Measurements from ENCODE around the gene DNAH1. TPM values are rescaled to one million over a fixed set of nuclear protein-coding genes. Genes with fewer than 3 reads are reported as not detected.

The DNAH1 gene
- total and polyA plus RNA-seq, 2 of the 13 experiments (the other 11 are each of a cell fraction or from before 2014, with no cell fraction given), result 0.64 to 3.5 TPM

GRCh38 chr3:52323526-52324295 lies 7.6 kb downstream of the DNAH1 start (continued):
- 0 out of 2 replicates have a peak, but pooled peaks have one; percentile 10 for TF ChIP-seq PAXIP1 (CRISPR knock-in tag; conservative IDR thresholded peaks at IDR 0.05)

DNA sequence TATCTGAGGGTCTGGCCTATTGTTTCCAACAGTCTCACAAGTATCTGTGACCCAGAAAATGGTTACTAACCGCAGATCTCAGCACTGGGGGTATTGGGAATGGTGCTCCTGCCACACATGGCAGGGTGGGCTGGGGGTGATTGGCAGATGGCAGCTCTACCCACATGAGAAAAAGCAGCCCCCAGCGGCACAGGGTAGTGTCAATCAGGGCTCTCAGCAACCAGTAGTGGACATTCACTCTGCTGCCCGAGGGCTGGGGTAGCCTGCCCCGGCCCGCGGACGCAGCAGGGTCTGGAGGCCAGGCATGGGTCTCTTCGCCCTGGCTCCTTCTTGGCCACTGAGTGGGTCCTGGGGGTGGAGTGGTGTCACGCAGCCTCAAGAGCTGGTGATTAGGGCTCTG lies 8.6 kb downstream of the DNAH1 start:
- DNase-seq (ENCODE audit: low spot score), result no peak
- Histone ChIP-seq H3K36me3 (replicated peaks in 1 of 2; ENCODE audit: control insufficient read depth in 1 of 2, insufficient read depth in 2 of 2, low read length in 2 of 2) (no peaks in the 10 kb centered on the region), H3K4me2 (ENCODE audit: low read depth, low read length) (no peak overlapping the region), H3K79me2 (ENCODE audit: insufficient read depth, low read length) (no peaks in the 10 kb centered on the region), H4K20me1 (ENCODE audit: insufficient read depth, low read length) (no peaks in the 10 kb centered on the region), H3K9me3 (ENCODE audit: low read length) (no peaks in the 10 kb centered on the region), H3K9ac (ENCODE audit: insufficient read depth, low read depth, low read length) (no peak overlapping the region), H3K4me3 (replicated peaks in 1 of 3; ENCODE audit: insufficient read depth in 1 of 3, low read depth in 2 of 3, low read length in 3 of 3) (no peak overlapping the region), H3K4me1 (ENCODE audit: insufficient read depth, low read length) (peaks cover 42% of the 10 kb centered on the region), H3K27ac (ENCODE audit: extremely low read length, insufficient read depth, low read length) (no peak overlapping the region), H2AFZ (ENCODE audit: low read length) (no peak overlapping the region), H3K27me3 (ENCODE audit: control insufficient read depth in 1 of 2, insufficient read depth in 2 of 2, low read length in 2 of 2) (no peaks in the 10 kb centered on the region)
- intact Hi-C loops (cut with micrococcal nuclease; ENCODE audit: unreplicated experiment) (no loop called here), in situ Hi-C loops (cut with HindIII; ENCODE audit: extremely low pct_ligation_motif_present, low pct_unique_long_range_greater_than_20kb) (no loop called here)
- no peak for ATAC-seq
- WGBS (ENCODE audit: low lambda C conversion rate), result 84% methylated on average over 3 of the region's 9 CpGs
- CTCF ChIA-PET (ENCODE audit: low intra/inter-chr PET ratio, low total read pairs), result no interaction called here
- no TSS peak for BruUV-seq (replicated peaks)
- POLR2A ChIA-PET, result interaction anchor here (2.3 kb wide), 1 partner anchor 24 kb away, joined by 7 read pairs; no protein-coding TSS in a partner anchor
- FAIRE-seq, result no peak
- TF ChIP-seq ZNF558 (CRISPR knock-in tag; IDR thresholded peaks at IDR 0.05; ENCODE audit: borderline replicate concordance) (no peak), ZNF282 (IDR thresholded peaks at IDR 0.05; ENCODE audit: partially characterized antibody) (no peak), ZNF451 (CRISPR knock-in tag; IDR thresholded peaks at IDR 0.05) (no peak), BHLHE40 (IDR thresholded peaks at IDR 0.05; ENCODE audit: low read length) (no peak)
